ENCODE measurements around the gene HRH1.

GRCh38 chr3:11251807-11252176 lies 97.5 kb downstream of the HRH1 start:
- no peak for TF ChIP-seq CTCF (IDR thresholded peaks at IDR 0.05)
- TF ChIP-seq POLR2A (IDR thresholded peaks at IDR 0.05): no peak

Data from adrenal gland (tissue), 5 donors.